Body of pancreas (tissue), 4 donors: ENCODE data around the gene PLAGL2.

Experiments
- POLR2A ChIP-seq, 3 donors: fragments of 450-650 bp; IDR thresholded peaks; one replicate each; pipeline ENCODE4 v1.6.1; 2016; ENCODE audit warnings: antibody characterized with exemption in 3 of 3, mild to moderate bottlenecking in 2 of 3
- TF ChIP-seq, protein P1 (sequence below), 7 experiments: fragments of 450-650 bp in 4 of 7; fragments of 200-600 bp in 3 of 7; sonication (generic) in 3 of 7; IDR thresholded peaks; one replicate each; pipeline ENCODE4 v1.5.1; 2016 to 2019; ENCODE audit warnings: antibody characterized with exemption in 7 of 7

DNA sequence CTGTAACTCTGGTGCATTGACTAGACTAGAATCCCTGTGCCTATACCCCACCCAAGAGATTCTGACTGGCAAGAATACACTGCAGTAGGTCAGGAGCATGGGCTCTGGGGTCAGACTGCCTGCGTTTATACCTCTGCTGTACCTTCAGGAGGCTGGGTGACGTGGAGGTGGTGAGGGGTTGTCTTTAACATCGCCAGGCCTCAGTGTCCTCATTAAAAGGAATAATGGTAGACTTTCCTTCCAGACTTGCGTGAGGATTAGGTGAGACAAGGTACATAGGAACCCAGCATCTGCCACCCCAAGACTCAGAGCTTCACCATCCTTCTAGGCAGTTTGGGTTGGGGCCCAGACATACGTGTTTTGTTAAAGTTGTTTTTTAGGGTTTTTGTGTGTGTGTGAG is 53.8 kb downstream of the PLAGL2 start:
- TF ChIP-seq, protein P1, sequence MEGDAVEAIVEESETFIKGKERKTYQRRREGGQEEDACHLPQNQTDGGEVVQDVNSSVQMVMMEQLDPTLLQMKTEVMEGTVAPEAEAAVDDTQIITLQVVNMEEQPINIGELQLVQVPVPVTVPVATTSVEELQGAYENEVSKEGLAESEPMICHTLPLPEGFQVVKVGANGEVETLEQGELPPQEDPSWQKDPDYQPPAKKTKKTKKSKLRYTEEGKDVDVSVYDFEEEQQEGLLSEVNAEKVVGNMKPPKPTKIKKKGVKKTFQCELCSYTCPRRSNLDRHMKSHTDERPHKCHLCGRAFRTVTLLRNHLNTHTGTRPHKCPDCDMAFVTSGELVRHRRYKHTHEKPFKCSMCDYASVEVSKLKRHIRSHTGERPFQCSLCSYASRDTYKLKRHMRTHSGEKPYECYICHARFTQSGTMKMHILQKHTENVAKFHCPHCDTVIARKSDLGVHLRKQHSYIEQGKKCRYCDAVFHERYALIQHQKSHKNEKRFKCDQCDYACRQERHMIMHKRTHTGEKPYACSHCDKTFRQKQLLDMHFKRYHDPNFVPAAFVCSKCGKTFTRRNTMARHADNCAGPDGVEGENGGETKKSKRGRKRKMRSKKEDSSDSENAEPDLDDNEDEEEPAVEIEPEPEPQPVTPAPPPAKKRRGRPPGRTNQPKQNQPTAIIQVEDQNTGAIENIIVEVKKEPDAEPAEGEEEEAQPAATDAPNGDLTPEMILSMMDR (IDR thresholded peaks at IDR 0.05), result no peak
- TF ChIP-seq POLR2A (IDR thresholded peaks at IDR 0.05), result no peak
